Measurements from ENCODE around the gene MYH15.

Gene MYH15

DNA sequence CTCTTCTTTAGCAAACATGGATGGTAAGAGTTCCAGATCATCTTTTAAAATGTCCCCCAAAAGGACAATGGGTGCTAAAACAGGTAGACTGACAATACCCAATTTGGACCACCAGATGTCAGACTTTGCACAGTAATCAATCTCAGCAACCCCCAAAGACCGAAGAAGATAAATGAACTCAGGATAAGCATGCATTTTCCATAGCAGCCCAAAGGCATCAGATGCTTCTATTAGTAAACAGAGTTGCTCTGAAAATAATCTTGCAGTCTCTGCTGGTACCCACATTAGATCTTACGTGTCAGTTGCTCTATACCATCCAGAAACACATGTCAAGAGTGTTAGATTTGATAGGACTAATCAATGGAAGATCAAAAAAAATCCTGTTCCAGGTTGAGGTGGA, 20.6 kb downstream of the MYH15 start:
- no peak overlapping the region for H3K4me3 ChIP-seq (ENCODE audit: low read depth, low read length)
- TF ChIP-seq, protein P1, sequence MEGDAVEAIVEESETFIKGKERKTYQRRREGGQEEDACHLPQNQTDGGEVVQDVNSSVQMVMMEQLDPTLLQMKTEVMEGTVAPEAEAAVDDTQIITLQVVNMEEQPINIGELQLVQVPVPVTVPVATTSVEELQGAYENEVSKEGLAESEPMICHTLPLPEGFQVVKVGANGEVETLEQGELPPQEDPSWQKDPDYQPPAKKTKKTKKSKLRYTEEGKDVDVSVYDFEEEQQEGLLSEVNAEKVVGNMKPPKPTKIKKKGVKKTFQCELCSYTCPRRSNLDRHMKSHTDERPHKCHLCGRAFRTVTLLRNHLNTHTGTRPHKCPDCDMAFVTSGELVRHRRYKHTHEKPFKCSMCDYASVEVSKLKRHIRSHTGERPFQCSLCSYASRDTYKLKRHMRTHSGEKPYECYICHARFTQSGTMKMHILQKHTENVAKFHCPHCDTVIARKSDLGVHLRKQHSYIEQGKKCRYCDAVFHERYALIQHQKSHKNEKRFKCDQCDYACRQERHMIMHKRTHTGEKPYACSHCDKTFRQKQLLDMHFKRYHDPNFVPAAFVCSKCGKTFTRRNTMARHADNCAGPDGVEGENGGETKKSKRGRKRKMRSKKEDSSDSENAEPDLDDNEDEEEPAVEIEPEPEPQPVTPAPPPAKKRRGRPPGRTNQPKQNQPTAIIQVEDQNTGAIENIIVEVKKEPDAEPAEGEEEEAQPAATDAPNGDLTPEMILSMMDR (IDR thresholded peaks at IDR 0.05; ENCODE audit: low read depth, low read length) = peak; percentile 47

DNA sequence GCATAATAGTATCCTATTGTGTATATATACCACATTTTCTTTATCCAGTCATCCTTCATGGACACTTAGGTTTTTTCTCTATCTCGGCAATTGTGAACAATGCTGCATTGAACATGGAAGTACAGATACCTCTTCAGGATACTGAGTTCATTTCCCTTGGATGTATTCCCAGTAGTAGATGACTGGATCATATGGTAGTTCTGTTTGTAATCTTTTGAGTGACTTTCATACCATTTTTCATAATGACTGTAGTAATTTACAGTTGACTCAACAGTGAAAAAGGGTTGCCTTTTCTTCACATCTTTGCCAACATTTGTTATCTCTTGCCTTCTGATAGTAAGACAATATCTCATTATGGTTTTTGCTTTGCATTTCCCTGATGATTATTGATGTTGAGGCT, 21.8 kb downstream of the MYH15 start:
- H3K4me3 ChIP-seq (ENCODE audit: low read depth, low read length) = no peak overlapping the region
- TF ChIP-seq, protein P1 (IDR thresholded peaks at IDR 0.05; ENCODE audit: low read depth, low read length) = no peak

DNA sequence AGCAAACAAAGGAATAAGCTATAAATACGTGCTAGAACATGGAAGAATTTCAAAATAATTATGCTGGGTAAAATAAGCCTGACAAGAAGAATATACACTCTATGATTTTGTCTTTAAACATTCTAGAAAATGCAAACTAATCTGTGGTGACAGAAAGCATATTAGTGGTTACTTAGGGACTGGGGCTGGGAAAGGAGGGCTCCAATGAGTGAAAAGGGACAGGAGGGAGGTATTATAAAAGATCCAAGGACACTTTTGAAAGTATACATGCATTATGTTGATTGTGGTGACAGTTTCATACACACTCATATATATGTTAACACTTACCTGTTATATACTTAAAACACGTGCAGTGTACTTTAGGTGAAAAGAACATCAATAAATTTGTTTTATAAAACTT, 23.0 kb downstream of the MYH15 start:
- no peak overlapping the region for H3K4me3 ChIP-seq (ENCODE audit: low read depth, low read length)
- TF ChIP-seq, protein P1 (IDR thresholded peaks at IDR 0.05; ENCODE audit: low read depth, low read length) = no peak

DNA sequence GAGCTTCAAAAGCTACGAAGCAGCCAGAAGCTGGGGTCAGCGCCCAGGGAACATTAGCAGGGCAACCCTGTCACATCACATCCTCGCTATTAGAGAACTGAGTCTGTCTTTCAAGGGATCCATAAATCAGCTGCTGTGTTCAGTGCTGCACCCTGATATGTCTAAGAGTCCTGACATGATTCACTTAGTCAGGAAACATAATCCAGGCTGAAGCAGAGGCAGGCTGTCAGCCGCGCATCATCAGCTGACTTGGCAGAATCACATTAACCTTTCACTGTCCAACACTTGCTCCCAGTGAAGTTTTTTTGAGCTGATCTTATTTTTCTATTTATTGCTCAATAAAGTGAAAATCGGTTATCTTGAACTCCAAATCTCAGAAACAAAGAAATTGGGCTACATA, 23.5 kb downstream of the MYH15 start:
- TF ChIP-seq, protein P1 (IDR thresholded peaks at IDR 0.05; ENCODE audit: low read depth, low read length) = no peak
- no peak overlapping the region for H3K4me3 ChIP-seq (ENCODE audit: low read depth, low read length)

DNA sequence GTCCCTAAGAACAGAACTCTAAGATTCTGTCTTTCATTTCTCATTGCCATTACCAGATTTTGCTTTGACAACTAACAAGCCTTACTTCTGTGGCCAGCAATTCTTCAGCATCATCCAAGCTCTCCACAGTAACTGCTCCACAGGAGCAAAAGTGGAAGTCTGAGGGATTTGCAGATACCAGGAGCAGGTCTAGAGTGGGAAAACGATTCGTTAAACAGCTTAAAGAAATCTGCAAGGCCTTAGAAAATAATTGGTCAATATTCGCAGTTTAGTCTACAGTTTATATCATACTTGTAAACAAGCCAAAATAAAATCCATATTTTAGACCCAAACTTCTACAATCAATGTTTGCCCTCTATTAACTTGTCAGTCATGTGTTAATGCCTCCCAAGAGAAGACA, 24.1 kb downstream of the MYH15 start:
- H3K4me3 ChIP-seq (ENCODE audit: low read depth, low read length) = no peak overlapping the region
- TF ChIP-seq, protein P1 (IDR thresholded peaks at IDR 0.05; ENCODE audit: low read depth, low read length) = no peak

DNA sequence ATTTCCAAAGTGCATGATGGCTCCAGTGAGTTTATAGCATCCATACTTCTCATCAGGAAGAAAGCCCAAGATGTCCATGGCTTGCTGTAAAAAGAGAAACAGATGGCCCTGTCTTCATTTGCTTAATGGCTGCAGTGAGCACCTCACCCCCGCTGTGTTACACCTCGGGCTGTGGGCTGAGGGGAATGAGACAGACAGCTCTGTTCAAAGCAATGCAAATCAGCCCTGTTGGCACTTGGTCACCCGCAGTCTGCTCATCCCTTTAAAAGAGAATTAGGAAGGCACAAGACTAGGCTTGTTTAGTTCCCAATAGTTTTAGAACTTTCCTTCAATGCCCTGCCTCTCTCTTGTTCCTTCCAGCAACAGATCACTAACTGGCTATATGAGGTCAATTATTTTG, 25.2 kb downstream of the MYH15 start:
- no peak overlapping the region for H3K4me3 ChIP-seq (ENCODE audit: low read depth, low read length)
- TF ChIP-seq, protein P1 (IDR thresholded peaks at IDR 0.05; ENCODE audit: low read depth, low read length) = no peak

DNA sequence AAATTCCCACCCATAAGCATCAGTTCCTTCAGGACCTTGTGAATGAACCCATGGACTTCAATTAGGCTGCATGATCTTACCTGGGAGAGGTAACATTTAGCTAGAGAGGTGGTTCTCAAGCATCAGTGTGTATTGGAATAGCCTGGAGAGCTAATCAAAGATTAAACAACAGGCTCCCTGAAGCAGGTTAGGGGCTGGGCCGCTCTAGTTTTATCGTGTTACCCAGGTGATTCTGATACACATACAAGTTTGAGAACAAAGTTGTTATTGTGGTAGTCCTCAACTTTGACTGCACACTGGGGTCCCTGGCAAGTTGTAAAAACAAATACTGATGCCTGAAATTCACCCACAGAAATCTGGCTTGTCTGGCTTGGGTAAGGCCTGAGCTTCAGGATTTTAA, 31.2 kb downstream of the MYH15 start:
- H3K4me3 ChIP-seq (ENCODE audit: low read depth, low read length) = no peak overlapping the region
- TF ChIP-seq, protein P1 (IDR thresholded peaks at IDR 0.05; ENCODE audit: low read depth, low read length) = no peak

Data from WI38 (cell line).